Testis (tissue), 3 donors: ENCODE data around the gene MIGA2. TPM values are rescaled to one million over a fixed set of nuclear protein-coding genes. Genes with fewer than 3 reads are reported as not detected.
A peak's percentile ranks its signal among the peaks of the same experiment; 100 is the strongest.

Source experiments
- DNase-seq: peaks from one replicate; pipeline ENCODE4 v3.0.0-alpha.2; 2019
- H3K27ac ChIP-seq, 2 donors: fragments of 200-600 bp; sonication (generic); one replicate each; pipeline ENCODE4 v1.5.1; 2019
- H3K27me3 ChIP-seq: fragments of 200-600 bp; sonication (generic); one replicate; pipeline ENCODE4 v1.5.1; 2019
- H3K36me3 ChIP-seq: fragments of 200-600 bp; sonication (generic); one replicate; pipeline ENCODE4 v1.5.1; 2017; ENCODE audit warnings: low read depth; ENCODE audit errors: missing control alignments
- H3K4me1 ChIP-seq: fragments of 200-600 bp; sonication (generic); one replicate; pipeline ENCODE4 v1.5.1; 2019
- H3K4me3 ChIP-seq, 2 donors: fragments of 200-600 bp; sonication (generic); one replicate each; pipeline ENCODE4 v1.5.1; 2017 to 2019
- H3K9me3 ChIP-seq: fragments of 200-600 bp; sonication (generic); one replicate; pipeline ENCODE4 v1.5.1; 2017
- POLR2A ChIP-seq: fragments of 450-650 bp; IDR thresholded peaks from one replicate; pipeline ENCODE4 v1.6.1; 2017; ENCODE audit warnings: antibody characterized with exemption, mild to moderate bottlenecking, moderate library complexity
- WGBS, 2 donors: methylation state at CpG; one replicate each; pipeline ENCODE4 v1.1.5; 2018; 5-methylcytosine and 5-hydroxymethylcytosine counted together
- intact Hi-C: fragments of 100-400 bp; cut with DNase I; formaldehyde crosslinking; loops from one replicate; pipeline ENCODE4 v1.15.1; 2023; ENCODE audit warnings: low total_unique reads
- polyA plus RNA-seq: library from polyadenylated mRNA; stranded (reverse); fragments of 350-450 nt; fragmentation: Illumina TruSeq; extraction: RNeasy Lipid Tissue Mini Kit (QIAGEN cat#74804); gene quantifications from one replicate; pipeline ENCODE4 v1.2.3, GENCODE V29; 2014; ENCODE audit warnings: low read depth, low replicate concordance; ENCODE audit not compliant: insufficient read depth
- total RNA-seq, 2 donors: library from RNA; depleted of rRNA; stranded (reverse); fragments of >200 nt; gene quantifications; one replicate each; pipeline ENCODE4 v1.2.3, GENCODE V29; 2016
- TF ChIP-seq, protein P1 (sequence below), 3 experiments: fragments of 450-650 bp in 2 of 3; fragments of 200-600 bp in 1 of 3; sonication (generic) in 1 of 3; IDR thresholded peaks; one replicate each; pipeline ENCODE4 v1.5.1; 2016 to 2019; ENCODE audit warnings: antibody characterized with exemption in 3 of 3, mild to moderate bottlenecking in 2 of 3, moderate library complexity in 1 of 3

MIGA2 gene
- total and polyA plus RNA-seq, 3 donors from 2014 or later: 22.9 to 42.7 (median 42.0) TPM

DNA sequence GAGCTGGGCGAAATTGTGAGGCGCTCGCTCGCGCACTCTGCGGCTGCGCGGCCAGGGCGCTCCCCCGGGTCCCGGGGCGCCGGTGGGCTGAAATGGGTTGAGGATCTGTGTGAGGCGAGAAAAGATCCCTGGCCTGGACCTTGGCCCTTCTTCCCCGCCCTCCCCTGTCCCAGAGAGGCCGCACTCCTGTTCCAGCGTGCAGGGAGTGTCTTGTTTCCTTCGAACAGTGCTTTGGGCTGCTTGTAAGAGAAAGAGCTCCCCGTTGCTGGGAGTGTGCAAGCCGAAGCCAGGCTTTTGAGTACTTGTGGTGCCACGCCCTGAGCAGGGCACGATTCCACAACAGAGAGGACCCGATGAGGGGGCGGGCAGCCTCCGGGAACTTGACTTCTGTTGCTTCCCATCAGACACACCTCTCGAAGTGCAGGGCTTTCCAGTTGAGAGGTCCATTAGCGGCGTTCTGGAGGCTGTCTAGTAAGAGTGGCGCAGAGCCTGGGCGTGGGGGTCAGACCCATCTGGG lies 45.0 kb downstream of the MIGA2 start:
- Histone ChIP-seq H3K27me3 (no peaks in the 10 kb centered on the region), H3K27ac (peak overlapping the region; percentile 81 to 91), H3K4me1 (peaks cover 12% of the 10 kb centered on the region), H3K4me3 (peak overlapping the region; percentile 86), H3K9me3 (no peaks in the 10 kb centered on the region), H3K36me3 (no peaks in the 10 kb centered on the region)
- intact Hi-C loops: no loop called here
- TF ChIP-seq, protein P1, sequence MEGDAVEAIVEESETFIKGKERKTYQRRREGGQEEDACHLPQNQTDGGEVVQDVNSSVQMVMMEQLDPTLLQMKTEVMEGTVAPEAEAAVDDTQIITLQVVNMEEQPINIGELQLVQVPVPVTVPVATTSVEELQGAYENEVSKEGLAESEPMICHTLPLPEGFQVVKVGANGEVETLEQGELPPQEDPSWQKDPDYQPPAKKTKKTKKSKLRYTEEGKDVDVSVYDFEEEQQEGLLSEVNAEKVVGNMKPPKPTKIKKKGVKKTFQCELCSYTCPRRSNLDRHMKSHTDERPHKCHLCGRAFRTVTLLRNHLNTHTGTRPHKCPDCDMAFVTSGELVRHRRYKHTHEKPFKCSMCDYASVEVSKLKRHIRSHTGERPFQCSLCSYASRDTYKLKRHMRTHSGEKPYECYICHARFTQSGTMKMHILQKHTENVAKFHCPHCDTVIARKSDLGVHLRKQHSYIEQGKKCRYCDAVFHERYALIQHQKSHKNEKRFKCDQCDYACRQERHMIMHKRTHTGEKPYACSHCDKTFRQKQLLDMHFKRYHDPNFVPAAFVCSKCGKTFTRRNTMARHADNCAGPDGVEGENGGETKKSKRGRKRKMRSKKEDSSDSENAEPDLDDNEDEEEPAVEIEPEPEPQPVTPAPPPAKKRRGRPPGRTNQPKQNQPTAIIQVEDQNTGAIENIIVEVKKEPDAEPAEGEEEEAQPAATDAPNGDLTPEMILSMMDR (IDR thresholded peaks at IDR 0.05): no peak
- TF ChIP-seq POLR2A: no peak
- 0 to 2% methylated on average over 2 to 30 of the region's 30 CpGs for WGBS, 2 donors
- no peak for DNase-seq

DNA sequence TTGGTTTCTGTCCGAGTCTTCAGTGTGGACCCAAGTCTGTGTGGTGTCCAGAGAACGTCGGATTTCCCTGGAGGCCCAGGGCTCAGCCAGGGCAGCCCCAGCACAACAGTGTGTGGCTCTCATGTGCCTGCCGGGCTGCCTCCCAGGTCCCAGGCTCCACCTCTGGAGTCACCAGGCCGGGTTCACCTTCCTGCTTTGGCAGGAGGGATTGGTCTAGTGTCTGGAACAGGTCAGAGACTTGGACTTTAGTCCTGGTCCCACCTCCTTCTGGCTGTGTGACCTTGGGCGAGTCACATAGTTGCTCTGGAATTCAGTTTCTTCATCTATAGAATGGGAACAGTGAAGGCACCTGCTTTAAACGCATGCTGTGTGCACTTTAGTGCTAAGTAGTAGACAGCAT lies 47.7 kb downstream of the MIGA2 start:
- no peak for TF ChIP-seq POLR2A
- TF ChIP-seq, protein P1 (IDR thresholded peaks at IDR 0.05): no peak
- Histone ChIP-seq H3K4me3 (no peak overlapping the region), H3K27ac (no peak overlapping the region), H3K27me3 (no peaks in the 10 kb centered on the region), H3K36me3 (no peaks in the 10 kb centered on the region), H3K9me3 (no peaks in the 10 kb centered on the region), H3K4me1 (peaks cover 12% of the 10 kb centered on the region)
- intact Hi-C loops: no loop called here
- DNase-seq: no peak
- 83 to 90% methylated on average over 1 to 7 of the region's 7 CpGs for WGBS, 2 donors

DNA sequence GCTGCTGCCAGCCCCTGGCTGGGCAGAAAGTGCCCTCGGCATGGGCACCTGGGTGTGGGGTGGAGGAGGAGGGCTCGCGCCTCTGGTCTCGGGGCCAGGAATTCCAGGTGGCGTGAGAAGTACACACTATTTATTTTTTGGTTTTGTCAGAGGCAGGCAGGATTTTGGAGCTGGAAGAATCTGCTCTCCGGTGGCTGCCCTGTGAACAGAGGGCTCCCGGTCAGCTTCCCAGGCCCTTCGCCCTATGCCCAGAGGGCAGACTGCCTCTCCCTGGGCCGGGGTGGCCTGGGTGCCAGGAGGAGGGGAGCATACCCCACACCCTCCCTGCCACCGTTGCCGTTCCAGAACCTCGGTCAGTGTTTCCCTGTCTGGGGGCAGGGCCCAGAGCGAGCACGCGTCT lies 52.8 kb downstream of the MIGA2 start:
- Histone ChIP-seq H3K27ac (no peak overlapping the region), H3K4me1 (peaks cover 2% of the 10 kb centered on the region), H3K27me3 (no peaks in the 10 kb centered on the region), H3K9me3 (no peaks in the 10 kb centered on the region), H3K4me3 (no peak overlapping the region), H3K36me3 (no peaks in the 10 kb centered on the region)
- WGBS, 2 donors: 84 to 90% methylated on average over 12 to 15 of the region's 15 CpGs
- intact Hi-C loops: no loop called here
- no peak for TF ChIP-seq POLR2A
- TF ChIP-seq, protein P1 (IDR thresholded peaks at IDR 0.05): no peak
- no peak for DNase-seq

DNA sequence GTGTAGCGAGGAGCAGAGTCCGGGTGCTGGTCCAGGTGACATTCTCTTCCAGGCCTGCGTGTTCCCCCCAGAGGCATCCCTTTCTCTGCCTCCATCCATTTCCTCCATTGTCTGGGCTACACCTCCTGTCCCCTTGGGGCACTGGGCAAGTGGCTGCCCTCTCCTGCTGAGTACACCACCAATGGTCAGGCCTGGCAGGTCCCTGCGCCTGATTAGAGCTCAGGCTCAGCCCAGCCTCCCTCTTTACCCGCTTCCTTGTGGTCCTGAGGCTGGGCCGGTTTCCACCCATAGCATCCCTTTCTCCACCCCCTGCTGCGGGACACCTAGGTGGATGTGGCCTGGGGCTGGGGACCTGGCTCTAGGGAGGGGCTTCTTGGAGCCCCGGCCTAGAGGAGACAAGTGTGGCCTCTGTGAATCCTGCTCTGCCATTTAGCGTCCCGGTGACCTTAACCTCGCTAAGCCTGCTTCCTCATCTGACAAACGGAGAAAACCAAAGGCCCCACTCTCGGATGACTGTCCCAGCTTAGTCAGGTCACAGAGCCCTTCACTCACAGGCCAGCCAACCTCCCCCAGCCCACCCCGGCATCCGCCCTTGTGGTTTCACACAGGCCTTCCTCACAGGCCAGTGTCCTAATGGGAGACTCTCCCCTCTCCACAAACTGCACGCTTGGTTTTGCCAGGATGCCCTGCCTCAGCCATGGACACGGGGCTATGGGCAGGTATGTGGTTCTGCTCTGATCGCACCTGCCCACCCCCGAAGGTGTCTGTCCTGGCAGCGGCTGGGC lies 57.4 kb downstream of the MIGA2 start:
- no peaks in the 10 kb centered on the region for H3K9me3 ChIP-seq
- no peaks in the 10 kb centered on the region for H3K27me3 ChIP-seq
- no peak overlapping the region for H3K4me3 ChIP-seq
- peaks cover 13% of the 10 kb centered on the region for H3K4me1 ChIP-seq
- intact Hi-C loops: no loop called here
- 74 to 76% methylated on average over 16 to 20 of the region's 20 CpGs for WGBS, 2 donors
- DNase-seq: no peak
- H3K27ac ChIP-seq: peak overlapping the region in 1 of 2 donors; percentile 19
- no peak for TF ChIP-seq POLR2A
- TF ChIP-seq, protein P1 (IDR thresholded peaks at IDR 0.05): no peak
- no peaks in the 10 kb centered on the region for H3K36me3 ChIP-seq
